22Rv1 (cell line): ENCODE data around the gene GALNT12.

Experiments used
- H3K27ac ChIP-seq: fragments of 450-650 bp; 2 replicates; pipeline ENCODE4 v1.5.1; 2017
- CTCF ChIP-seq: fragments of 450-650 bp; IDR thresholded peaks from 2 replicates; pipeline ENCODE4 v1.5.1; 2017; ENCODE audit warnings: mild to moderate bottlenecking
- ZFX ChIP-seq: fragments of 450-650 bp; IDR thresholded peaks from 2 replicates; pipeline ENCODE4 v1.6.1; 2017; ENCODE audit warnings: antibody characterized with exemption, borderline replicate concordance

GALNT12 gene

GRCh38 chr9:98791608-98792490 is 15.6 kb upstream of the GALNT12 start:
- H3K27ac ChIP-seq, result no peak overlapping the region
- TF ChIP-seq ZFX, result no peak
- TF ChIP-seq CTCF, result no peak

- H3K27ac ChIP-seq, result no peak overlapping the region
- TF ChIP-seq ZFX (no peak), CTCF (no peak)
These were observed 14.4 kb upstream of the GALNT12 start for GRCh38 chr9:98793031-98793430.

GRCh38 chr9:98794802-98795201 is 12.7 kb upstream of the GALNT12 start:
- TF ChIP-seq CTCF, result no peak
- no peak for TF ChIP-seq ZFX
- no peak overlapping the region for H3K27ac ChIP-seq

GRCh38 chr9:98795295-98795955 is 12.0 kb upstream of the GALNT12 start:
- no peak for TF ChIP-seq CTCF
- TF ChIP-seq ZFX, result no peak
- no peak overlapping the region for H3K27ac ChIP-seq

- H3K27ac ChIP-seq, result 0 out of 2 replicates have a peak overlapping the region, but pooled peaks have one; percentile 33
- no peak for TF ChIP-seq ZFX
- no peak for TF ChIP-seq CTCF
These were observed 11.5 kb upstream of the GALNT12 start for GRCh38 chr9:98795970-98796363.

GRCh38 chr9:98796364-98797101 is 10.9 kb upstream of the GALNT12 start, which contains the start of gene ANKS6:
Gene ANKS6 (minus strand): TSS chr9:98796555. CDS start chr9:98796491, 64 bp downstream.
- TF ChIP-seq ZFX, result no peak
- peak; percentile 90 for TF ChIP-seq CTCF
- 0 out of 2 replicates have a peak within 1 kb of the TSS, but pooled peaks have one; percentile 33 for H3K27ac ChIP-seq
